NCI-H146 treated with DMSO at 0.1 percent for 48 hours (cell line): ENCODE measurements around the gene RMRP.
"Not testable (repeated sequence)": the region's sequence is repeated elsewhere in the genome, so short reads cannot be mapped to it uniquely, and the experiment has no call there.

Source experiments
- DNase-seq: peaks from one replicate; lab custom pipeline; 2025; ENCODE audit not compliant: unreplicated experiment; lab: John Stamatoyannopoulos, UW

The RMRP gene

DNA sequence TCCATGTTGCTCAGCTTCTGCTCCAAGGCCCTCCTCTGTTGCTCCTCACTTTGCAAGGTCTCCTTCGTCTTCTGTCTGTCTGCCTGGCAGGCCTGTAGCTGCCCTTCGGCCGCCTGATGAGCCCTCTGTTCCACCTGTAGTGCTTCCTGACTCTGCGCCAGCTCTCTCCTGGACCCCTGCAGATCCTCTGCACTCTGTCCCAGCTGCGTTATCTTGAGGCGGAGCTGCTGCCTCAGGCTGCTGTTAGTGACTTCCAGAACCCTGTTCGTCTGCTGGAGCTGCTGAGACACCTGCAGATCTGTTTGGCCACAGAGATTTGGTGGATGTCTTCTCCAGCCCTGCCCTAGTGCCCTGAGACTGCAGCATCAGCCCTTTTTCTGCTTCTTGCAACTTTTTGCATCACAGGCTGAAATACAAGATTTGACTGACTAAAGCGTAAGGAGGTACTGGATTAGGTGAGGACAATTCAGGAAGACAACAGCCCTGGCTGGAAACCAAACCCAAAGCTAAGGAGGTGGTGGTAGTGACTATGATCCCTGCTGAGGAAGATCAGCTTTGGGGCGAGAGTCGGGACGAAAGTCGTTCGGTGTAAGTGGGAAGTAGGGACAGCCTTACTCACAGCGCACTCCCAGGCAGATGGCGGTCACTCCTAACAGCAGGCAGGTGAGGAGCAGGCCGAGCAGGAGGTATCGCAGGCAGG is 41.7 kb downstream of the RMRP start:
- peak; percentile 53 for DNase-seq

DNA sequence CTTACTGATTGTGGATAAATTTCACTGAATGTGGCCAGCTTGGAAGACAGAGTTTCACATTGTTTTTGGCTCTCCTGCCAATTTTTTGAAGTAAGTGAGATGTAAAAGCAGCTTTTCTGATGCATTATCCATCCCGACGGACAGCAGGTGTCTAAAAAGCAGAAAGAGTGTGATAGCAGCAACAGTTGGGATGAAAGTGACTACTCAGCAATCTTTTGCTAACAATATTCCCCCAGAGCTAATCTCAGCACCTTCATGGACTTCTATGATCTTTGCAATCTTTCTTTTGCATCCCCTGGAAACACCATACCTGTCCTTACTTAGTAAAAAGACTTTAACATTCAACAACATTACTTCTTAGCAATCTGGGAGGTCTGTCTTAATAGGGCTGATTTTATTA is 45.0 kb downstream of the RMRP start:
- DNase-seq: no peak

DNA sequence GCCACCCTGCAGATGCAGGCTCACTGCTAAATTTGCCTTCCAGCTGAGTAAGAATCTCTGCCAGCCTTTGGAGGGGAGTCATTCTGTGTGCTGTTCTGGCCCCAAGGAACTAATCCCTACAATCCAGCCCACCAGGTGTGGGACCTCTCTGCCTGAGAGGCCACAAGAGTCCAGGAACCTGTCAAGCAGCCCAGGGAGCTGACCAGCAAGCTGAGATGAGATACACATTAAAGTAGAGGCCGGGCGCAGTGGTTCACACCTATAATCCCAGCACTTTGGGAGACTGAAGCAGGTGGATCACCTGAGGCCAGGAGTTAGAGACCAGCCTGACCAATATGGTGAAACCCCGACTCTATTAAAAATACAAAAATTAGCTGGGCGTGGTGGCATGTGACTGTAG is 45.8 kb downstream of the RMRP start:
- not testable (repeated sequence) for DNase-seq

DNA sequence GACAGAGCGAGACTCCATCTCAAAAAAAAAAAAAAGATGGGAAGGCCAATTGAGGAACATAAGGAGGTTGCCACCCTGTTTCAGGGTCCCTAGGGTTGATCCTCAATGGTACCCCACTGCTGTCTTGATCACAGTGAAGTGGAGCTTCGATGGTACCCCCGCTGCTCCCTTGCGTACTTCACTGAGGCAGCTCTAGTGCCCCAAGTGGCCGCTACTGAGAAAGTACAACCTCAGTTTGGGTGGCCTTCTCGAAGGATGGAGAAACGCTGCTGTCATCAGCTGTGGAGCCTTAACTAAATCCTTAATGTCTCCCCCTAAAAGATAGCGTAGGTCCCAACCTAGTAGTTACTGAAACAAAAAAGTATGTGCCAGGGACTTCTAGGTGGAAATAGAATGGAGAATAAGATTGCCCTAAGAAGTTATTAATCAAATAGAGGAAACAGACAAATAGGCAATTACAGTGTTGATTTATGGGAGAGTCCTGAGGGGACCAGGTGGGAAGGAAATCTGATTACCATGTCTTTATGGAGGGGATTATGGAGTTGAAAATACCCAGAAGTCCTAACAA is 46.5 kb downstream of the RMRP start:
- no peak for DNase-seq

DNA sequence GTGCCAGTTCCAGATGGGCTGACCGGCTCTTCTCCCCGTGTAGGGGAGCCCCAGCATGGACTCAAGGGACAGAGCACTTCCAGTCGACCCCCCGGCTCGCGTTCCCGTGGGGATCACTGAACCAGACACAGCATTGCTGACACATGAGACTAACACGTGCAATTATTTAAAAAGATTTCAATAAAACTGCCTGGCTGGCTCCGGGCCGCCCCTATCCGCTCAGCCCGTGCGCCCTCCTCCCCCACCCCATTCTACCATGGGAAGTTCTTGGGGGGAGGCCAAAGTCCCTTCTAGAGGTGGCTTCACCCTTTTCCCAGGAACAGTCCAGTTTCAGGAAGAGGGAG is 48.0 kb downstream of the RMRP start:
- no peak for DNase-seq

DNA sequence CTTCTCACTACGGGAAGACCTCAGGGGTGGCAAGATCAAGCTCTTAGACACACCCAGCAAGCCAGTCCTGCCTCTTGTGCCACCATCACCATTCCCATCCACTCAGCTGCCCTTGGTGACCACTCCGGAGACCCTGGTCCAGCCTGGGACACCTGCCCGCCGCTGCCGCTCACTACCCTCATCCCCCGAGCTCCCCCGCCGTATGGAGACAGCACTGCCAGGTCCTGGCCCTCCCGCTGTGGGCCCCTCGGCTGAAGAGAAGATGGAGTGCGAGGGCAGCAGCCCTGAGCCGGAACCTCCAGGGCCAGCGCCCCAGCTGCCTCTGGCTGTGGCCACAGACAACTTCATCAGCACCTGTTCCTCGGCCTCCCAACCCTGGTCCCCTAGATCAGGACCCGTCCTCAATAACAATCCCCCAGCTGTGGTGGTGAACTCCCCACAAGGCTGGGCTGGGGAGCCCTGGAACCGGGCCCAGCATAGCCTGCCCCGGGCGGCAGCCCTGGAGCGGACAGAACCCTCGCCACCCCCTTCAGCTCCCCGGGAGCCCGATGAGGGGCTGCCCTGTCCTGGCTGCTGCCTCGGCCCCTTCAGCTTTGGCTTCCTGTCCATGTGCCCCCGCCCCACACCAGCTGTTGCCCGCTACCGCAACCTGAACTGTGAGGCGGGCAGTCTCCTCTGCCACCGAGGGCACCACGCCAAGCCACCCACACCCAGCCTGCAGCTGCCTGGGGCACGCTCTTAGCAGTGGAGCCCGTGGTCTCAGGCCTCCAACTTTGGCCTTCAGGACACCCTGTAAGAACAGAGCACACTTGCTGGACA is 48.6 kb downstream of the RMRP start:
- DNase-seq: no peak

DNA sequence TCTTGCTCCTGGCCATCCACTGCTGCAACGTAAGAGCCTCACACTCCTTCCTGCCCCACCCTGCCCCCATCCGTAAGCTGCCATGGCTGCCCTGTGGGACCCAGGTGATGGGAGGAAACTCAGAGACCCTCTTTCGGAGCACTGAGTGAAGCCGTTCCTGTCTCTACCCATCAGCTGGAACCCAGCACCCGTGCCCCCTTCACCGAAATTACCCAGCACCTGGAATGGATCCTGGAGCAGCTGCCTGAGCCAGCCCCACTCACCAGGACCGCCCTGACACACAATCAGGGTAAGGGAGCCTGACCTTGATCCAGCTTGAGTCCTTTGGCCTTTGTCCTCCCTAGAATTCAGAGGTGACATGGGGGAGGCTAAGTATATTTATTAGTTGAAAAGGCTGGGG is 49.6 kb downstream of the RMRP start:
- DNase-seq: no peak
